SHP77 treated with DMSO at 0.1 percent for 48 hours (cell line): ENCODE results near the gene FMC1.
"Not testable (repeated sequence)": the region's sequence is repeated elsewhere in the genome, so short reads cannot be mapped to it uniquely, and the experiment has no call there.

ENCODE experiments used
- DNase-seq: peaks from one replicate; lab custom pipeline; 2025; lab: John Stamatoyannopoulos, UW

FMC1 gene

GRCh38 chr7:139341058-139341775, at the start of gene FMC1:
TSS of gene FMC1 (plus strand) at chr7:139341337. CDS start at chr7:139341385, 48 bp downstream.
- DNase-seq = peak; percentile 38

GRCh38 chr7:139292821-139293220, 48.3 kb upstream of the FMC1 start:
- no peak for DNase-seq

GRCh38 chr7:139293534-139293933, 47.6 kb upstream of the FMC1 start:
- DNase-seq = no peak

GRCh38 chr7:139294241-139294640, 46.9 kb upstream of the FMC1 start:
- no peak for DNase-seq

- DNase-seq = no peak
Observed at GRCh38 chr7:139294951-139295575, 46.1 kb upstream of the FMC1 start.

GRCh38 chr7:139297795-139298194, 43.3 kb upstream of the FMC1 start:
- DNase-seq = no peak

- DNase-seq = no peak
Observed at GRCh38 chr7:139299296-139299695, 41.8 kb upstream of the FMC1 start.

- no peak for DNase-seq
Observed at GRCh38 chr7:139300390-139300789, 40.7 kb upstream of the FMC1 start.

GRCh38 chr7:139304517-139304916, 36.6 kb upstream of the FMC1 start:
- no peak for DNase-seq

GRCh38 chr7:139317939-139318505, 23.1 kb upstream of the FMC1 start:
- DNase-seq = no peak

- no peak for DNase-seq
Observed at GRCh38 chr7:139321071-139321745, 19.9 kb upstream of the FMC1 start.

- DNase-seq = not testable (repeated sequence)
Observed at GRCh38 chr7:139324709-139325108, 16.4 kb upstream of the FMC1 start.

GRCh38 chr7:139328375-139328774, 12.8 kb upstream of the FMC1 start:
- DNase-seq = no peak

- no peak for DNase-seq
Observed at GRCh38 chr7:139329119-139329518, 12.0 kb upstream of the FMC1 start.

- DNase-seq = no peak
Observed at GRCh38 chr7:139330333-139331030, 10.7 kb upstream of the FMC1 start.

GRCh38 chr7:139332697-139333359, 8.3 kb upstream of the FMC1 start:
- no peak for DNase-seq

GRCh38 chr7:139333443-139333842, 7.7 kb upstream of the FMC1 start:
- not testable (repeated sequence) for DNase-seq

GRCh38 chr7:139334399-139335150, 6.6 kb upstream of the FMC1 start:
- no peak for DNase-seq

- no peak for DNase-seq
Observed at GRCh38 chr7:139339025-139339424, 2.1 kb upstream of the FMC1 start.

GRCh38 chr7:139339698-139340036, 1.5 kb upstream of the FMC1 start:
- DNase-seq = no peak
